ENCODE data around the gene C1QTNF8. TPM values are rescaled to one million over a fixed set of nuclear protein-coding genes. Genes with fewer than 3 reads are reported as not detected.

Gene C1QTNF8
- total RNA-seq, 4 donors from 2014 or later = not detected

- Histone ChIP-seq H3K9me3 (no peaks in the 10 kb centered on the region), H3K4me3 (no peak overlapping the region), H3K27ac (no peak overlapping the region), H3K36me3 (no peaks in the 10 kb centered on the region), H3K4me1 (peaks cover 0 to 4% (median 2%) of the 10 kb centered on the region in 4 donors), H3K27me3 (peaks cover 46% of the 10 kb centered on the region)
- 69% methylated on average over 10 of the region's 18 CpGs; no CpG with 5 or more reads in 1 of the 2 donors for WGBS, 2 donors (ENCODE audit: low coverage in 1 of 2)
- TF ChIP-seq EP300 (IDR thresholded peaks at IDR 0.05; ENCODE audit: low read depth) (no peak), POLR2AphosphoS5 (IDR thresholded peaks at IDR 0.05) (no peak), POLR2A (IDR thresholded peaks at IDR 0.05) (no peak), CTCF (IDR thresholded peaks at IDR 0.05) (no peak)
- intact Hi-C loops (cut with DNase I; ENCODE audit: low total_unique reads) (no loop called here), in situ Hi-C loops (cut with MboI; ENCODE audit: low pct_ligation_motif_present in 1 of 4, low pct_unique_long_range_greater_than_20kb in 1 of 4, low sequenced_read_pairs in 3 of 4) (no loop called here)
- no peak for DNase-seq
These were observed 37.2 kb upstream of the C1QTNF8 start for GRCh38 chr16:1133271-1133670.

- Histone ChIP-seq H3K9me3 (no peaks in the 10 kb centered on the region), H3K27me3 (peaks cover 46% of the 10 kb centered on the region), H3K27ac (no peak overlapping the region), H3K4me3 (no peak overlapping the region), H3K4me1 (peaks cover 0 to 4% (median 2%) of the 10 kb centered on the region in 4 donors), H3K36me3 (no peaks in the 10 kb centered on the region)
- in situ Hi-C loops (cut with MboI; ENCODE audit: low pct_ligation_motif_present in 1 of 4, low pct_unique_long_range_greater_than_20kb in 1 of 4, low sequenced_read_pairs in 3 of 4) = no loop called here
- TF ChIP-seq POLR2A (IDR thresholded peaks at IDR 0.05) (no peak), EP300 (IDR thresholded peaks at IDR 0.05; ENCODE audit: low read depth) (no peak), POLR2AphosphoS5 (IDR thresholded peaks at IDR 0.05) (no peak)
- no peak for DNase-seq
- WGBS, 2 donors (ENCODE audit: low coverage in 1 of 2) = 52% methylated on average over 15 of the region's 15 CpGs; no CpG with 5 or more reads in 1 of the 2 donors
- intact Hi-C loops (cut with DNase I; ENCODE audit: low total_unique reads) = no loop called here
These were observed 36.4 kb upstream of the C1QTNF8 start for GRCh38 chr16:1132431-1132830.

GRCh38 chr16:1131378-1131994, 35.4 kb upstream of the C1QTNF8 start:
- Histone ChIP-seq H3K36me3 (no peaks in the 10 kb centered on the region), H3K4me3 (no peak overlapping the region), H3K4me1 (peaks cover 0 to 4% (median 2%) of the 10 kb centered on the region in 4 donors), H3K27me3 (peaks cover 40% of the 10 kb centered on the region), H3K9me3 (no peaks in the 10 kb centered on the region), H3K27ac (no peak overlapping the region)
- WGBS, 2 donors (ENCODE audit: low coverage in 1 of 2) = 87% methylated on average over 35 of the region's 35 CpGs; no CpG with 5 or more reads in 1 of the 2 donors
- no peak for TF ChIP-seq CTCF (IDR thresholded peaks at IDR 0.05)
- TF ChIP-seq POLR2A (IDR thresholded peaks at IDR 0.05) = no peak
- TF ChIP-seq EP300 (IDR thresholded peaks at IDR 0.05; ENCODE audit: low read depth) = no peak
- no peak for TF ChIP-seq POLR2AphosphoS5 (IDR thresholded peaks at IDR 0.05)
- DNase-seq = no peak
- in situ Hi-C loops (cut with MboI; ENCODE audit: low pct_ligation_motif_present in 1 of 4, low pct_unique_long_range_greater_than_20kb in 1 of 4, low sequenced_read_pairs in 3 of 4) (no loop called here), intact Hi-C loops (cut with DNase I; ENCODE audit: low total_unique reads) (no loop called here)

- Histone ChIP-seq H3K9me3 (no peaks in the 10 kb centered on the region), H3K27me3 (peaks cover 30% of the 10 kb centered on the region), H3K36me3 (no peaks in the 10 kb centered on the region), H3K27ac (no peak overlapping the region), H3K4me3 (no peak overlapping the region), H3K4me1 (peaks cover 0 to 4% (median 2%) of the 10 kb centered on the region in 4 donors)
- in situ Hi-C loops (cut with MboI; ENCODE audit: low pct_ligation_motif_present in 1 of 4, low pct_unique_long_range_greater_than_20kb in 1 of 4, low sequenced_read_pairs in 3 of 4) = no loop called here
- 80% methylated on average over 5 of the region's 8 CpGs; no CpG with 5 or more reads in 1 of the 2 donors for WGBS, 2 donors (ENCODE audit: low coverage in 1 of 2)
- TF ChIP-seq EP300 (IDR thresholded peaks at IDR 0.05; ENCODE audit: low read depth) (no peak), CTCF (IDR thresholded peaks at IDR 0.05) (no peak), POLR2AphosphoS5 (IDR thresholded peaks at IDR 0.05) (no peak), POLR2A (IDR thresholded peaks at IDR 0.05) (no peak)
- intact Hi-C loops (cut with DNase I; ENCODE audit: low total_unique reads) = no loop called here
- DNase-seq = no peak
These were observed 34.3 kb upstream of the C1QTNF8 start for GRCh38 chr16:1130382-1130781.
